HL-60/S4 treated with phorbol 12-myristate 13-acetate at 8.2 ng/mL for 4 days and 3 days (cell line): ENCODE results near the gene IPO4.

Source experiments
- in situ Hi-C: fragments of 300-500 bp; cut with MboI; formaldehyde crosslinking; loops from 2 replicates; pipeline ENCODE4 v1.15.0; 2022; ENCODE audit warnings: low sequenced_read_pairs

IPO4 gene

DNA sequence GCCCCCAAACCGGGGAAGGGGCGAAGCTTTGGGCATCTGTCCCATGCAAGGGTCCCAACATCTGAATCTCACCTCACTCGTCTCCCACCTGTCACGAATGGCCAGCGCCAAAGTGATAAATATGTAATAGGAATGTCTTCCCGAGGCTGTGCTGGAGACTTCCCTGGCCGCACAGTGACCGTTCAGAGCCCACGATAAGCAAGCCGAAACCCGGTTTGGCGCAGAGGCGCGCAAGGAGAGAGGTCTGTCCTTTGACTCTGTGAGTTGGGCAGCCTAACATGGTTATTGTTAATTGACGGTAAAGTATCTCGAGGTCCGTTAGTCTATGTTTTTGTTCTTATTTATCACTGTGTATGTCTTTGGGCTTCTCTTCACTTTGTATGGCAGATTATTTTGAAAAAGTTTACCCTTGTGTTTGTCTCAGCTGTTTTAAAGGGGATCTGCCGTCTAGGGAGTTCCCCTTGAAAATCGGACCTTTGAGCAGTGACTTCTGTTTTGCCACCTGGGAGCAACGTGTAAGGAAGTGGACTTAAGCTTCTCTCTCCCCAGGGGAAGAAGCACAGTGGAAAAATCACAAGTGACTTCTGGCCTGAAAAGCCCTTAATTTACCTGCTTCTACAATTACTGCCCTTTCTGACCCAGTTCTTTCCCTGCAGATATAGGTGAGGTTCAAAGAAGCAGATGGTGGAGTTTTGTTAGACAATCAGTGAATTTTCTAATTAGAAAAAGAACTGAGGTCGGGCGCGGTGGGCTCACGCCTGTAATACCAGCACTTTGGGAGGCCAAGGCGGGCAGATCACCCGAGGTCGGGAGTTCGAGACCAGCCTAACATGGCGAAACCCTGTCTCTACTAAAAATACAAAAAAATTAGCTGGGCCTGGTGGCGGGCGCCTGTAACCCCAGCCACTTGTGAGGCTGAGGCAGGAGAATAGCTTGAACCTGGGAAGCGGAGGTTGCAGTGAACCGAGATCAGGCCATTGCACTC lies 7.7 kb upstream of the IPO4 start:
- in situ Hi-C loops: no loop called here

GRCh38 chr14:24195186-24196070 lies 6.8 kb upstream of the IPO4 start, which contains the start of gene TM9SF1:
TM9SF1 (minus strand) TSS chr14:24195441; CDS start chr14:24195019, 422 bp downstream.
- in situ Hi-C loops: no loop called here

- in situ Hi-C loops: no loop called here
These were observed 6.2 kb upstream of the IPO4 start for GRCh38 chr14:24194873-24195185.

GRCh38 chr14:24194186-24194872 lies 5.7 kb upstream of the IPO4 start:
- in situ Hi-C loops: no loop called here

DNA sequence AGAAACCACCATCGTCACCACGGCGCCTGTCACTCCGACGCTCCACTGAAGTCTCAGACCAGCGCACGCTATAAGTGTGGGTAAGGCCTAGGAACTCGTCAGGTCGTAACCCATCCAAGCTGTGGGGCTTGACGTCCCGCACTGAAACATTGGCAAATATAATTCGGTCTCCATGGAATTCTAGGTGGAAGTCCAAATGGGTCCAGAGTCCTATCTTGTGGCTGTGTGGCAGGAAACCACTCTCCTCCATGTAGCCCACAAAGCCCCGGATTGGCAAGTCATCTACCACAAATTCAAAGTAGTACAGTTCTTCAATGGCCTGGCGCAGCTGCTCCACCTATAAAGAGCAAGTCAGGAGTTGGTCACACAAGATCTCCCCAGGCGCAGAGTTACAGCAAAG lies 4.3 kb upstream of the IPO4 start:
- in situ Hi-C loops: no loop called here

DNA sequence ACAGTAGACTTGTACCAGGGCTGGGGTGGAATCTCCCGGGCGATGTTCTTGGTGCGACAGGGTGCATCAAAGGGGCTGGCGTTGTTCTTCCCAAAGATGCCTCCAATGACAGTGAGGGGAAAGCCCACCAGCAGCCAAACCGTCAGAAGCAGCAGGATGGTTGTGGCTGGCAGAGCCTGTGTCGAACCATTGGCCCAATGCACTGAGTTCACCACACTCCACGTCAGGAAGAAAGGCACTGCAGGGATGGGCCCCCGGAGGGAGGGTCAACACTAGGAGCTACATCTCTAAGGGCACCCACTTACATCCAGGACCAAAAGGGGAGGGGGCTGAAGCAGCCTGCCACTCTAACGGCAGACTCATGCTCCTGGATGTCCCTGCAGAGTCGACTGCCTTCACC lies 1.8 kb upstream of the IPO4 start:
- in situ Hi-C loops: no loop called here

GRCh38 chr14:24189460-24189859 lies 844 bp upstream of the IPO4 start:
- in situ Hi-C loops: no loop called here

DNA sequence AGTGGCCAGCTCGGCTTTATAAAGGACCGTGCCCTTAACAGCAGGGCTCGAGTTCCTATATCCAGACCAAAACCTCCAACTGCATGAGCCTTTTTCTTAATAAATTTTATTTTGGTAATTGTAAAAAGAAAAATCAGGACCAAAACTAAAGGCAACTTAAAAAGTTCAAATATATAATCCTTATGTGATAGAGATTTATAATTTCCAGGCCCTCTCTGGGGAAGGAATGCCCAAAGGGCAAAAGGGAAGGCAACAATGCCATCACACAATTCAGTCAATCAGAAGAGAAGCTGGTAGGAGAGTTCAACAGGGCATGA lies 401 bp upstream of the IPO4 start:
- in situ Hi-C loops: no loop called here

GRCh38 chr14:24187539-24187915 lies 1.1 kb downstream of the IPO4 start:
- in situ Hi-C loops: no loop called here

GRCh38 chr14:24186831-24187538 lies 1.6 kb downstream of the IPO4 start:
- in situ Hi-C loops: no loop called here

- in situ Hi-C loops: no loop called here
These were observed 2.9 kb downstream of the IPO4 start for GRCh38 chr14:24185741-24186140.

DNA sequence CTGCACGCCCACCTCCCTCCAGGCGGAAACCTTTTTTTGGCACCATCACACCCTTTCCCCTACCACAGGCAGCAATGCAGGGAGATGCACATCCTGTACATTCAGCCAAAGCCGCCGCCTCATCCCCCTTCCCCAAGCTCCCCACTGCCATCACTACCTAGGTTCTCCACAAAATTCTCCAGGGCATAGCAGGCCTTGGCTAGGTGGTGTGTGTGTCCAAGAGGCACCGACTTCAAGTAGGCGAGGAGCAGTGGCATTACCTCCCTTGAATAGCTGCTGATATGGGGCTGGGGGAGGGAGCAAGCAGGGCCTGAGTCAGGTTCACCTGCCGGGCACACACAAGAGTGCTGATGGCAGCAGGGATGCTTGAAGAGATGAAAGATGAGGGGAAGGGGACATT lies 3.6 kb downstream of the IPO4 start:
- in situ Hi-C loops: no loop called here

- in situ Hi-C loops: no loop called here
These were observed 4.3 kb downstream of the IPO4 start for GRCh38 chr14:24184104-24184970.

DNA sequence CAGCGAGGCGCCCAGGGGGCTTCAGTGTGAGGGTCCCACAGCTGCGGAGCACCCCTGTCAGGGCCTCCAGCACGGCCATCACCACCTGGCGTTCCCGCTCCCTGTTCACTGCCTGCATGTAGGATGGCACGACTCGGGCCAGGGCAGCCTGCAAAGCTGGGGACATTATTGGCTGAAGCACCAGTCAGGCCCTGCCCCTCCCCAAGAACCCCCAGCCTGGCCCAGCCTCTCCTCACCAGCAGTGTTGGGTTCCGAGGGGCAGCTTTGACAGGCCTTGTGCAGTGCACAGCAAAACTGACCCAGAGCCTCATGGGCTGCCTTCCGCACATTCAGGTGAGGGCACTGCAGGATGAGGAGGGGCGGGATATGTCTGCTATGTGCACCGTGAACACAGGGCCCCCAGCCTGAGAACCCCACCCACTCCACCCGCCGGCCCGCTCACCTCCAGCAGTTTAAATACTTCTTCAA lies 5.6 kb downstream of the IPO4 start:
- in situ Hi-C loops: no loop called here

DNA sequence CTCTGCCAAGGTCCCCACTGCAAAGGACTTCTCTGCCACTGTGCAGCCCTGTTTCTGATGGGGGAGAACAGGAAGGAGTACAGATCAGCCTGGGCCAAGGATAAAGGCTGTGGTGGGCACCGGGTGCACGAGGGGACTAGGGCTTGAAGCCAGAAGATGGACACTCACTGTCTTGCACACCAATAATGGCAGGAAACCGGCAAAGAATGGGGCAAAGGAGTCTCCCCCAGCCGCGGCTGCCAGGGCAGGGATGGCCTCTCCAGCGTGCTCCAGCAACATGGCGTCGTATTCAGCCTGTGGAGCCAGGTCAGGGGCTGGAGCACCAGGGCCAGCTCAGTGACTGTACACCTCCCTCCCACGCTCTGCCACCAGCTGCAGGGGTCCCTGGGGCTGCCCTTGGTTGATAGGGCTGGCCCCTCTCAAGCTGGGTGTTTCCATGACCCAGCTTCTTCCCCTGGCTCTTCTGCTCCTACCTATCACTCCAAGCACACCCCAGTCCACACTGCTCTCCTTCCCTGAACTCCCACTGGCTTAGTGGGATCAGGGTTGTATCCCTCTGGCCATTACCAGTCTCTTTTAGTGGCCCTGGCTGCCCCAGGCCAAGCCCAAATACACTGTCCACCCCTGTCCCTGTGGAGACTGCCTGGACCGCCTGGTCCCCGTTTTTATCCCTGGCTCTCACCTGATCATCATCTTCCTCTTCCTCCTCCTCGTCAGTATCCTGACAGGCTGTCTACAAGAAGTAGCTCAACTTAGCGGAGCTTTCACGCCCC lies 6.3 kb downstream of the IPO4 start:
- in situ Hi-C loops: no loop called here

DNA sequence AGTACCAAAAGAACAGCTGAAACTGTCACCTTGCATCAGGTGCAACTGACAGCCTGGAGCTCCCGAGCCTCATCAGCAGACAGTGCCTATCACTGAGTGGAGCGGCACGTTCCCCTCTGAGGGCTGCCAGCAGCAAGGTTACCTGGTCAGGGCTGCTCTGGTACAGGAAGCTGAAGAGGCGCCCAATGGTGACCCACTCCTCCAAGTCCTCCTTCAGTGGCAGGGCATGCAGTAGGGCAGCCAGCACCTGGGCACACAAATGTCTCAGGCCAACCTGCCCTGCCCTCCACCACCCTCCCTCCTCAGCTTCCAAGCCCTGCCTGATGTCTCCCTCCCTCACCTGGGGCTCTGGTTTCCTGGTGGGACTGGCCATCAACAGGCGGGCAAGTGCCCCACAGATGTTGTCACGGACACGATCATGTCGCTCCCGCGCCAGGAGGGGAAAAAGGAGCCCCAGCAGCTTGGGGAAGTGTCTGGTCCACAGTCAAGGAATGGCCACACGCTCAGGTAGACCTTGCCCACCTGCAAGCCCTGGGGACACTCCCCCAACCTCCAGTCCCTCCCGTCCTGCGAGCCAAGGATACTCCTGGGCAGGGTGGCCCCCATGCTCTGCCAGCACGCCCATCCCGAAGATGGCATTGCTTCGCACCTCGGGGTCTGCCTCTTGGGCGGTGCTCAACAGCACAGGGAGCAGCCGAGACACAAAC lies 7.1 kb downstream of the IPO4 start:
- in situ Hi-C loops: no loop called here

DNA sequence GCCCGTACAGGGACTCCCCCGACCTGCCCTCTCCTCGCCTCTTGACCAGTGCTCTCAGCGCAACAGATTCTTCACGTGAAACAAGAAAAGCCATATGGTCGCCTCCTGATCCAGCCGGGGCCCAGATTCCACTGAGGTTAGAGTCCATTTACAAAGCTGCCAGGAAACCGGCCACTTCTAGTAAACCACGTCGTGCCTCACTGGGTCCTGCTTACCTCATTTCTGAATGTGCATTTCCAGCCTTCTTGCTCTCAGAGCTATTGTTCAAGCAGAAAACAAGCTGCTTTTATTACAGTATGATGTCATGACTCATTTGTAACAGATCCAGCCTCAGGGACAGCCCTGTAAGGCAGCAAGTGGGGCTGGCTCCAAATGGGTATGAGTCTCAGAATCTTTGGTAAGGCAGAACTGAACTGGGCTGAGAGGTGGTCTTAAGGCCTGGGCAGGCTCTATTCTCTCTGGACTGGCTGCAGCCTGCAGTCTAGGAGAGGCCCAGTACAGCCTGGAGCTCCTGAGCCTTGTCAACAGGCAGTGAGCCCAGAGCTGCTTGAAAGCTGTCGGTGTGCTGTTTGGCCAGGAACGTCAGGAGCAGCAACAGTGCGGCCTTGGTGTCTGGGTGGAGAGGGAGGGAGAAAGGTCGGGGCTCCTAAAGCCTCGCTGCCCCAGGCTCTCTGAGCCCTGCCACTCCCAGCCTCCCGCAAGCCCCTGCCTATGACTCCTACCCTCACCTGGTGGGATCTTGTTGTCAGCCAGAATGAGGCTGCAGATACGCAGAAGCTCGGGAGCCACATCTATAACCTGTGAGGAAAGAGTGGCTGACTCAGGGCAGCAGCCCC lies 8.4 kb downstream of the IPO4 start:
- in situ Hi-C loops: no loop called here
